ENCODE results near the gene SDCCAG8. TPM values are rescaled to one million over a fixed set of nuclear protein-coding genes. Genes with fewer than 3 reads are reported as not detected.

The SDCCAG8 gene
- total RNA-seq, 2 donors from 2014 or later = 29.0 to 34.5 TPM

DNA sequence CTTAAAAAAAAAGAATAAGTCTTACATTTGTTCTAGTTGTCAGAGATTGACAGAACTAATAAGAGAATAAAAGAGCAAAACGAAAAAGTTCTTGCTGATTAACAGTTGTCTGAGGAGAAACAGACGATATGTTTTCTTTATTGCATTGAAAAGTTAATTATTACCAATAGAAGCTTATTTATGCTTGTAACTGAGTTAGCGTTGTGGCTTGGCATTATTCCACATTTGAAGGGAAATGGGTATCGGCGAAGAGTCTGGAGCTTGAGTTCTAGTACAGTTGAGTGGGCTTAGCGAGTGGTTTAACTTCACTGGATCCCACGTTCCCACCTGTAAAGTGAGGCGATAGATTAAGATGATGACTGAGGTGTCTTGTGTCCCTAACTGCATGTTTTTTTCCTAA lies 109.0 kb downstream of the SDCCAG8 start:
- Histone ChIP-seq H3K4me1 (no peaks in the 10 kb centered on the region), H3K27ac (no peak overlapping the region), H3K36me3 (peaks cover 13% of the 10 kb centered on the region), H3K4me3 (no peak overlapping the region), H3K9me3 (no peaks in the 10 kb centered on the region), H3K27me3 (no peaks in the 10 kb centered on the region)
- TF ChIP-seq CTCF (IDR thresholded peaks at IDR 0.05) = no peak
- DNase-seq (ENCODE audit: low spot score) = no peak

DNA sequence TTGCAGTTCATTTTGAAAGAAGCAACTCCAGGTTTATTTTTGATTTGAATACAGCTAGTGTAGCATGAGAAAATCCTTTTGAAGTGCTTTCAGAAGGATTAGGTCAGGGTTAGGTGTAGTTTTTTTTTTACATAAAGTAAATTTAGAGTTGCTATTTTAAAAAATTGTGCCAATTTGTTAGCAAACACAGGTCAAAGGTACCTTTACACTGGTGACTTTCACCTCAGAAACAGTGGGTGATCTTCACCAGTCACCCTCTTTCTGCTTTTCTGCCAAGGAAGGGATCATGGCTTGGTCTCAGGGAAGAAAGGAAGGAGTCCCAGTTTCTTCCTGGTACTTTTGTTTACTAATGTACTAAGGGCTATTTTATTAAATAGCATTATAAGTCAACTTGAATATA lies 111.5 kb downstream of the SDCCAG8 start:
- no peak for DNase-seq (ENCODE audit: low spot score)
- Histone ChIP-seq H3K4me3 (no peak overlapping the region), H3K9me3 (no peaks in the 10 kb centered on the region), H3K36me3 (peaks cover 4% of the 10 kb centered on the region), H3K27me3 (no peaks in the 10 kb centered on the region), H3K4me1 (no peaks in the 10 kb centered on the region), H3K27ac (no peak overlapping the region)
- no peak for TF ChIP-seq CTCF (IDR thresholded peaks at IDR 0.05)

DNA sequence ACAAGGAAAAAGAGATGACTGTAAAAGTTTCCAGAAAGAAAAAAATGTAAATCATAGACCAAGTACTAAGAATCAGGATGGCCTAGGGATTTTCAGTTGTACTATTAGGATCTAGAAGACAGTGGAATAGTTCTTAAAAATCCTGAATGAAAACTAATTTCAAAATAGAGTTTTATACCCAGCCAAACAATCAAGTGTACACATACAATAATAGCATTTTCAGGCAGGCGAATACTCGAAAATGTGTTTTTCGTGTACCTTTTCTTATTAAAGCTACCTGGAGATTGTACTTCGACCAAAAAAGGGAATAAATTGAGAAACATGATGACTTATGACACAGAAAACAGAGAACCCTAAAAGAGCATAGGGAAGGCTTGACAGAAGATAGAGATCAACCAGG lies 118.6 kb downstream of the SDCCAG8 start:
- no peak overlapping the region for H3K27ac ChIP-seq
- H3K9me3 ChIP-seq = peaks cover 0 to 8% of the 10 kb centered on the region in 2 donors
- no peak for DNase-seq (ENCODE audit: low spot score)
- no peaks in the 10 kb centered on the region for H3K4me1 ChIP-seq
- no peak for TF ChIP-seq CTCF (IDR thresholded peaks at IDR 0.05)
- H3K36me3 ChIP-seq = peaks cover 9% of the 10 kb centered on the region
- H3K27me3 ChIP-seq = no peaks in the 10 kb centered on the region
- H3K4me3 ChIP-seq = no peak overlapping the region

DNA sequence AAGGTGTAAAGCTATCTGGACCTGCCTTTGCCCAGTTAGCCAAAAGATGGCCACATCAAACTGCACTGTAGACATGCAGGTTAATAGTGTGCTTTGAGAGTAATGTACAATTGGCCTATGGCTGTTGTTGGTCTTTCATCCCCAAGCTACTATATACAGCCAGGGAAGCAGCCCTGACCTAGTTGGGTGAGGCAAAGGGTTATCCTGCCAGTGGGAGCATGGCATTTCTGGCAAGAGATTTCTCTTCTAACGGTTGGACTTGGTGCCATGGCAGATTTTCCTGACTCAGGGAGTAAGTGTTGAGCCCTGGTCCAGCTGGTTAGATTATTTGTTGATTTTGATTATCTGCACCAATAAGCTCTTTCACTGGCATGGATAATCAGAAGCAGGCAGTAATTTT lies 119.8 kb downstream of the SDCCAG8 start:
- Histone ChIP-seq H3K4me1 (no peaks in the 10 kb centered on the region), H3K27me3 (no peaks in the 10 kb centered on the region), H3K27ac (no peak overlapping the region), H3K36me3 (peaks cover 9% of the 10 kb centered on the region), H3K4me3 (no peak overlapping the region), H3K9me3 (peaks cover 0 to 8% of the 10 kb centered on the region in 2 donors)
- no peak for DNase-seq (ENCODE audit: low spot score)
- no peak for TF ChIP-seq CTCF (IDR thresholded peaks at IDR 0.05)

GRCh38 chr1:243378669-243379068 lies 122.8 kb downstream of the SDCCAG8 start:
- Histone ChIP-seq H3K27ac (no peak overlapping the region), H3K27me3 (no peaks in the 10 kb centered on the region), H3K9me3 (peaks cover 0 to 8% of the 10 kb centered on the region in 2 donors), H3K4me1 (no peaks in the 10 kb centered on the region), H3K4me3 (no peak overlapping the region), H3K36me3 (peaks cover 18% of the 10 kb centered on the region)
- DNase-seq (ENCODE audit: low spot score) = no peak
- no peak for TF ChIP-seq CTCF (IDR thresholded peaks at IDR 0.05)

GRCh38 chr1:243379208-243379607 lies 123.4 kb downstream of the SDCCAG8 start:
- no peaks in the 10 kb centered on the region for H3K27me3 ChIP-seq
- H3K9me3 ChIP-seq = peaks cover 0 to 5% of the 10 kb centered on the region in 2 donors
- no peak for DNase-seq (ENCODE audit: low spot score)
- peaks cover 18% of the 10 kb centered on the region for H3K36me3 ChIP-seq
- no peak for TF ChIP-seq CTCF (IDR thresholded peaks at IDR 0.05)
- no peak overlapping the region for H3K4me3 ChIP-seq
- H3K4me1 ChIP-seq = no peaks in the 10 kb centered on the region
- H3K27ac ChIP-seq = no peak overlapping the region
